Measurements from ENCODE around the gene PSMA7.

PSMA7 gene

GRCh38 chr20:62131560-62132320 is 11.5 kb downstream of the PSMA7 start:
- no peak for DNase-seq
- intact Hi-C loops (cut with DNase I) = no loop called here

GRCh38 chr20:62129731-62130531 is 13.3 kb downstream of the PSMA7 start:
- DNase-seq = no peak
- intact Hi-C loops (cut with DNase I) = no loop called here

GRCh38 chr20:62128502-62128901 is 14.7 kb downstream of the PSMA7 start:
- DNase-seq = no peak
- intact Hi-C loops (cut with DNase I) = no loop called here

GRCh38 chr20:62127799-62128198 is 15.4 kb downstream of the PSMA7 start:
- intact Hi-C loops (cut with DNase I) = no loop called here
- no peak for DNase-seq

GRCh38 chr20:62126141-62126540 is 17.1 kb downstream of the PSMA7 start:
- DNase-seq = no peak
- intact Hi-C loops (cut with DNase I) = no loop called here

- DNase-seq = no peak
- intact Hi-C loops (cut with DNase I) = loop anchor here (2.0 kb wide), 2 partner anchors 19 to 57 kb away; partner anchors contain the start of genes PSMA7 and SS18L1
Observed at GRCh38 chr20:62123450-62124118, 19.6 kb downstream of the PSMA7 start.

- peak in 17 of 42 donors; percentile 15 to 56 (median 29) for DNase-seq
- intact Hi-C loops (cut with DNase I) = loop anchor here (2.0 kb wide), 2 partner anchors 20 to 56 kb away; partner anchors contain the start of genes PSMA7 and SS18L1
Observed at GRCh38 chr20:62122654-62123449, 20.3 kb downstream of the PSMA7 start.

GRCh38 chr20:62121776-62122653 is 21.2 kb downstream of the PSMA7 start, which contains the start of gene LSM14B:
LSM14B (plus strand) TSS chr20:62122475; CDS start chr20:62122667, 192 bp downstream.
- intact Hi-C loops (cut with DNase I) = loop anchor here (2.0 kb wide), 2 partner anchors 21 to 55 kb away; partner anchors contain the start of genes PSMA7 and SS18L1
- DNase-seq = peak; percentile 75 to 98 (median 95)

GRCh38 chr20:62120990-62121775 is 22.0 kb downstream of the PSMA7 start:
- intact Hi-C loops (cut with DNase I) = no loop called here
- DNase-seq = peak in 10 of 42 donors; percentile 14 to 52 (median 39)

- DNase-seq = no peak
- intact Hi-C loops (cut with DNase I) = no loop called here
Observed at GRCh38 chr20:62120365-62120762, 22.8 kb downstream of the PSMA7 start.

- intact Hi-C loops (cut with DNase I) = no loop called here
- no peak for DNase-seq
Observed at GRCh38 chr20:62119591-62120364, 23.4 kb downstream of the PSMA7 start.

GRCh38 chr20:62119115-62119514 is 24.1 kb downstream of the PSMA7 start:
- DNase-seq = no peak
- intact Hi-C loops (cut with DNase I) = no loop called here

- intact Hi-C loops (cut with DNase I) = no loop called here
- no peak for DNase-seq
Observed at GRCh38 chr20:62118113-62119043, 24.8 kb downstream of the PSMA7 start.

- intact Hi-C loops (cut with DNase I) = no loop called here
- DNase-seq = no peak
Observed at GRCh38 chr20:62117658-62118057, 25.5 kb downstream of the PSMA7 start.

- intact Hi-C loops (cut with DNase I) = no loop called here
Observed at GRCh38 chr20:62117362-62117646, 25.9 kb downstream of the PSMA7 start.

More at GRCh38 chr20:62117362-62117646, 25.9 kb downstream of the PSMA7 start:
- no peak for DNase-seq
